PC-3 (cell line): ENCODE measurements around the gene FBXL7. TPM values are rescaled to one million over a fixed set of nuclear protein-coding genes. Genes with fewer than 3 reads are reported as not detected.

Experiments
- ATAC-seq: fragments of 200-7000 bp; cut with Tn5 transposase; 2 replicates; pipeline ENCODE4 v1.9.1; 2020; ENCODE audit warnings: mild to moderate bottlenecking, moderate library complexity
- BruUV-seq: library from RNA; stranded (reverse); fragments of 400-500 nt; replicated peaks from 2 replicates; lab custom pipeline; 2021; lab: Mats Ljungman, UMichigan
- CTCF ChIA-PET: fragments of 300-600 bp; sonication (Branson Sonifier 250); formaldehyde crosslinking; loops from one replicate; lab custom pipeline; 2022; ENCODE audit warnings: antibody characterized with exemption; lab: Charles Lee
- POLR2A ChIA-PET: fragments of 300-600 bp; sonication (Branson Sonifier 250); formaldehyde crosslinking; loops from one replicate; lab custom pipeline; 2022; ENCODE audit warnings: antibody characterized with exemption; ENCODE audit not compliant: unreplicated experiment; lab: Charles Lee
- DNase-seq: peaks from one replicate; pipeline ENCODE4 v3.0.0-alpha.2; 2015
- H2AFZ ChIP-seq: fragments of 300-600 bp; sonication (generic); 2 replicates; pipeline ENCODE4 v1.6.0; 2016; ENCODE audit warnings: antibody characterized with exemption, low read length
- H3F3A ChIP-seq: fragments of 300-600 bp; sonication (generic); one replicate; pipeline ENCODE4 v1.6.0; 2017; ENCODE audit warnings: antibody characterized with exemption, low read length, control low read depth, mild to moderate bottlenecking; ENCODE audit not compliant: unreplicated experiment
- H3K27ac ChIP-seq: fragments of 300-600 bp; sonication (generic); 2 replicates; pipeline ENCODE4 v1.5.1; 2016; ENCODE audit warnings: mild to moderate bottlenecking, low read length
- H3K27me3 ChIP-seq: fragments of 300-600 bp; sonication (generic); 2 replicates; pipeline ENCODE4 v1.6.1; 2016; ENCODE audit warnings: low read length, mixed read lengths
- H3K36me3 ChIP-seq: fragments of 300-600 bp; sonication (generic); 2 replicates; pipeline ENCODE4 v1.6.1; 2016; ENCODE audit warnings: low read depth, mixed run types, low read length, mixed read lengths
- H3K4me1 ChIP-seq: fragments of 300-600 bp; sonication (generic); 2 replicates; pipeline ENCODE4 v1.5.1; 2016; ENCODE audit warnings: low read length; ENCODE audit not compliant: insufficient read depth
- H3K4me2 ChIP-seq: fragments of 300-600 bp; sonication (generic); 2 replicates; pipeline ENCODE4 v1.6.0; 2016; ENCODE audit warnings: low read length
- H3K4me3 ChIP-seq: fragments of 300-600 bp; sonication (generic); 2 replicates; pipeline ENCODE4 v1.5.1; 2016; ENCODE audit warnings: mild to moderate bottlenecking, low read length, mixed read lengths
- H3K79me2 ChIP-seq: fragments of 300-600 bp; sonication (generic); 2 replicates; pipeline ENCODE4 v1.6.1; 2017; ENCODE audit warnings: low read length, mixed read lengths
- H3K9ac ChIP-seq: fragments of 300-600 bp; sonication (generic); 2 replicates; pipeline ENCODE4 v1.6.0; 2016; ENCODE audit warnings: mild to moderate bottlenecking, low read length
- H3K9me2 ChIP-seq: fragments of 300-600 bp; sonication (generic); replicated peaks from 2 replicates; pipeline ENCODE4 v1.6.1; 2016; ENCODE audit warnings: mixed run types, low read length, mixed read lengths
- H3K9me3 ChIP-seq: fragments of 300-600 bp; sonication (generic); 2 replicates; pipeline ENCODE4 v1.6.1; 2016; ENCODE audit warnings: low read length, mixed read lengths
- H4K20me1 ChIP-seq: fragments of 300-600 bp; sonication (generic); 2 replicates; pipeline ENCODE4 v1.6.1; 2016; ENCODE audit warnings: low read length, mixed read lengths
- CTCF ChIP-seq: fragments of 300-600 bp; sonication (generic); conservative IDR thresholded peaks from 2 replicates; pipeline ENCODE4 v1.5.1; 2017; ENCODE audit warnings: antibody characterized with exemption, low read depth, mild to moderate bottlenecking, low read length
- EZH2 ChIP-seq: fragments of 300-600 bp; sonication (generic); IDR thresholded peaks from one replicate; pipeline ENCODE4 v1.6.1; 2017; ENCODE audit warnings: antibody characterized with exemption, mild to moderate bottlenecking, low read length; ENCODE audit not compliant: unreplicated experiment
- EZH2phosphoT487 ChIP-seq: fragments of 300-600 bp; sonication (generic); IDR thresholded peaks from 2 replicates; pipeline ENCODE4 v1.6.1; 2018; ENCODE audit warnings: mild to moderate bottlenecking, antibody characterized with exemption, low read length, borderline replicate concordance
- intact Hi-C: fragments of 100-400 bp; cut with micrococcal nuclease; formaldehyde crosslinking; loops from 2 replicates; pipeline ENCODE4 v1.9.0; 2023
- total RNA-seq: library from RNA; depleted of rRNA; stranded (reverse); fragments of >200 nt; gene quantifications from 2 replicates; pipeline ENCODE4 v1.2.3, GENCODE V29; 2014

The FBXL7 gene
- total RNA-seq, 1 experiment from 2014 or later = 0.18 TPM

GRCh38 chr5:15645381-15646160, 145.6 kb downstream of the FBXL7 start:
- H3K4me2 ChIP-seq = no peak overlapping the region
- POLR2A ChIA-PET = no interaction called here

GRCh38 chr5:15646371-15646770, 146.4 kb downstream of the FBXL7 start:
- CTCF ChIA-PET = no interaction called here
- no peaks in the 10 kb centered on the region for H3K79me2 ChIP-seq
- no peak overlapping the region for H3K4me2 ChIP-seq
- H3K9me2 ChIP-seq = no peaks in the 10 kb centered on the region
- H3K27me3 ChIP-seq = no peaks in the 10 kb centered on the region
- POLR2A ChIA-PET = no interaction called here
- intact Hi-C loops = no loop called here
- no peak overlapping the region for H3K4me3 ChIP-seq
- ATAC-seq (no peak), DNase-seq (no peak)
- no peak overlapping the region for H3K27ac ChIP-seq
- H3K9ac ChIP-seq = no peak overlapping the region
- TF ChIP-seq EZH2 (no peak), EZH2phosphoT487 (no peak), CTCF (no peak)
- no peaks in the 10 kb centered on the region for H3K36me3 ChIP-seq
- no TSS peak for BruUV-seq
- H3K9me3 ChIP-seq = peaks cover 21% of the 10 kb centered on the region; the same call in 1 of the 2 replicates
- H4K20me1 ChIP-seq = no peaks in the 10 kb centered on the region
- H3F3A ChIP-seq = no peaks in the 10 kb centered on the region
- no peaks in the 10 kb centered on the region for H3K4me1 ChIP-seq
- no peak overlapping the region for H2AFZ ChIP-seq

More at GRCh38 chr5:15645381-15646160, 145.6 kb downstream of the FBXL7 start:
- H3K4me1 ChIP-seq = no peaks in the 10 kb centered on the region
- no peak for DNase-seq
- H4K20me1 ChIP-seq = no peaks in the 10 kb centered on the region
- no TSS peak for BruUV-seq
- TF ChIP-seq EZH2 (no peak), EZH2phosphoT487 (no peak), CTCF (no peak)
- no peaks in the 10 kb centered on the region for H3K36me3 ChIP-seq
- no peaks in the 10 kb centered on the region for H3F3A ChIP-seq
- H3K27me3 ChIP-seq = no peaks in the 10 kb centered on the region
- intact Hi-C loops = no loop called here
- H3K27ac ChIP-seq = no peak overlapping the region
- CTCF ChIA-PET = no interaction called here
- H3K4me3 ChIP-seq = no peak overlapping the region
- no peaks in the 10 kb centered on the region for H3K79me2 ChIP-seq
- H2AFZ ChIP-seq = no peak overlapping the region
- no peaks in the 10 kb centered on the region for H3K9me2 ChIP-seq
- peaks cover 23% of the 10 kb centered on the region; the same call in 1 of the 2 replicates for H3K9me3 ChIP-seq
- H3K9ac ChIP-seq = no peak overlapping the region
- no peak for ATAC-seq

- no peaks in the 10 kb centered on the region for H3K27me3 ChIP-seq
- no peaks in the 10 kb centered on the region for H3K9me2 ChIP-seq
- TF ChIP-seq EZH2phosphoT487 (no peak), EZH2 (no peak), CTCF (no peak)
- no peaks in the 10 kb centered on the region for H3K4me1 ChIP-seq
- DNase-seq (no peak), ATAC-seq (no peak)
- H3K4me3 ChIP-seq = no peak overlapping the region
- H3F3A ChIP-seq = no peaks in the 10 kb centered on the region
- H2AFZ ChIP-seq = no peak overlapping the region
- no peaks in the 10 kb centered on the region for H4K20me1 ChIP-seq
- H3K36me3 ChIP-seq = no peaks in the 10 kb centered on the region
- no peak overlapping the region for H3K9ac ChIP-seq
- intact Hi-C loops = no loop called here
- no peaks in the 10 kb centered on the region for H3K79me2 ChIP-seq
- ChIA-PET CTCF (no interaction called here), POLR2A (no interaction called here)
- no peak overlapping the region for H3K4me2 ChIP-seq
- H3K27ac ChIP-seq = no peak overlapping the region
- no TSS peak for BruUV-seq
- H3K9me3 ChIP-seq = peaks cover 16% of the 10 kb centered on the region; the same call in 1 of the 2 replicates
Measured at GRCh38 chr5:15647251-15647650, 147.3 kb downstream of the FBXL7 start.
